Stimulated activated CD8-positive, alpha-beta memory T cell treated with anti-CD3 and anti-CD28 coated beads, Interleukin-2, amount 100 ng/mL, for 48 hours (primary cell): ENCODE measurements around the gene POU2F2.
"Not testable (repeated sequence)": the region's sequence is repeated elsewhere in the genome, so short reads cannot be mapped to it uniquely, and the experiment has no call there.

Source experiments
- DNase-seq, 2 donors: peaks; one replicate each; pipeline ENCODE4 v3.0.0-alpha.2; 2020; ENCODE audit warnings: low read depth in 2 of 2

POU2F2 gene

GRCh38 chr19:42100241-42100640, 32.0 kb downstream of the POU2F2 start:
- not testable (repeated sequence) for DNase-seq

GRCh38 chr19:42099336-42099925, 32.8 kb downstream of the POU2F2 start:
- no peak for DNase-seq

- DNase-seq = no peak
These were observed 33.5 kb downstream of the POU2F2 start for GRCh38 chr19:42098781-42099180.

- no peak for DNase-seq
These were observed 34.8 kb downstream of the POU2F2 start for GRCh38 chr19:42097461-42097860.

DNA sequence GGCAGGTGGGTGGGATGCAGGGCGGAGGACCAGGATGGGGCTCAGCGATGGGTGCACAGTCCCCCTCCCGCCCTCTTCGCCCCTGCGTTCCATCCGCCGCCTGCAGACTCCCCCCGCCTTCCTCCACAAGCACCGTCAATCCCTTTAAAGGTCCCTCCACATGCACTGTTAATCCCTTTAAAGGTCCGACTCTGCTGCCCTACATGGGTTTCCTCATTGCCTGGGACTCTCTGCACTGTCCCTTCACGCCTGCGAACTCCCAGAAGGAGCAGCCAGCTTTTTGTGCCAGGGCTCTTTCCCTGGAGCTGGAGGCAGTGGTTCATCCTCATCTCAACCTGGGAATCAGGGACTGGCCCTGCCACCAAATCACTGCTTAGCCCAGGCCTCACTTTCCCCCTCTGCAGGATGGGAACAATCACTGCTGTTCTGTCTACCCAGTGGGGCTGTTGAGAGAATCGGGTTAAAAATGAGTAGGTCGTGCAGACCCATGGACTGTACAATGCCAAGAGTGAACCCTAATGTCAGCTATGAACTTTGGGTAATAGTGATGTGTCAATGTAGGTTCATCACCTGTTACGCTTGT, 35.9 kb downstream of the POU2F2 start:
- DNase-seq = no peak

GRCh38 chr19:42095814-42096230, 36.4 kb downstream of the POU2F2 start:
- no peak for DNase-seq

DNA sequence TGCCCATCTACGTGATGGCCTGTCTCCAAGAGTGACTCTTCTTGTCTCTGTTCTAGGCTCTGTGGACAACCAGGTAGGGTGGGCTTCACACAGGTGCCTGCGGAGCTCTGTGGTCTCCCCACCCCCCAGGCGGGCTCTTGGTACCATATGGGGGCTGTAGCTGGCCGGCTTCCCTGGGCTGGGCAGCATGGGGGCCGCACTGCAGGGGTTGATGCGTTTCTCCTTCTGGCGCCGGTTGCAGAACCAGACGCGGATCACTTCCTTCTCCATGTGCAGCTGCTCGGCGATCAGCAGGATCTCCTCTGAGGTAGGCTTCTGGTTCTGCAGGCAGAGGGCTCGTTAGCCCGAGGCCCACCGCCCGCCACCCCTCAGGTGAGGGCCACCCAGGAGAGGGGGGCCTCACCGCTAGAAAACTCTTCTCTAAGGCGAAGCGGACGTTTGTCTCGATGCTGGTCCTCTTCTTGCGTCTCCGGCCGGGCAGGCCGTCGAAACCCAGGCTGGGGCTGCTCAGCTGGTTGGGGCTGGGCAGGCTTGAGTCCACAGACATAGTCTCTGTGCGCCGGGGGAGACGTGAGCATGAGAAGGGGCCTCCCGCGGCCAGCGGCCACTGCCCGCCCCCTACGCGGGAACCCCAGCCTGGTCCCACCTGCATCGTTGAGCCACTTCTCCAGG, 37.0 kb downstream of the POU2F2 start:
- DNase-seq = no peak

GRCh38 chr19:42093926-42094325, 38.3 kb downstream of the POU2F2 start:
- DNase-seq = no peak

DNA sequence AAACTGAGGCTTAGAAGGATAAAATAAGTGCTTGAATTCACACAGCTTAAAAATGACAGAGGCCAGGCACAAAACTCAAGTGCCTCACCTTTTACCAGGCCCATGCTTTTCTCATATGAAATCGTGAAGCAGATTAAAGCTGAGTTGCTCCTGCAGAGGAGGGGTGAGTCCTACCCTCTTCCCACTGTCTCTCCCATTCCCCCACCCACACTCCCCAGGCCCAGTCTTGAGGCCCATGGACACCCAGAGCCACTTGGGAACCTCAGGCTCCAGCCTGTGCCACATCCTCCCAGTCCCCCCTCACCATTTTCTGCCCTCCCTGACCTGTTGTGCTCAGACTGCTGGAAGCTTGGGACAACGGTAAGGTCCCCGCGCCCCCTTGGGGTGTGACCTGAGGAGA, 38.7 kb downstream of the POU2F2 start:
- no peak for DNase-seq

- DNase-seq = peak in 1 of 2 donors; percentile 26
These were observed 39.9 kb downstream of the POU2F2 start for GRCh38 chr19:42092350-42092749.

GRCh38 chr19:42091742-42092141, 40.5 kb downstream of the POU2F2 start:
- no peak for DNase-seq

- DNase-seq = no peak
These were observed 40.9 kb downstream of the POU2F2 start for GRCh38 chr19:42091300-42091699.

DNA sequence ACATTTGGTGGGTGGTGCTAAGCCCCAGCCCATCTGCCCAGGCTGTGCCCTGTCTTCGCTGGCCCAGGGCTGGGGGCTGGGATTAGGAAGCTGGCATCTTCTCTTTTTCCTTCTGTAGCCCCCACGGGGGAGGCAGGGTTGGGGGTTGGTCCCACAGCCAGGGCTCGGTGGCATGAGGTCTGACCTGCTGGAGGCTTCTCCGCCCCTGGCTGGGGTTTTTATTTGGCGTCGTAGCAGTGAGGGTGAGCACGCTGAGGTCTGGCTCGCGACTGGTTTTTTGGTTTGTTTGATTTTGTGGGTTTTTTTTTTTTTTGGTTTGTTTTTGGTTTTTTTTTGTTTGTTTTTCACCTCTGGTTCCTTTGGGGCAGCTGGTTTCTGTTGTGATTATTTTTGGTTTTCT, 41.6 kb downstream of the POU2F2 start:
- no peak for DNase-seq

DNA sequence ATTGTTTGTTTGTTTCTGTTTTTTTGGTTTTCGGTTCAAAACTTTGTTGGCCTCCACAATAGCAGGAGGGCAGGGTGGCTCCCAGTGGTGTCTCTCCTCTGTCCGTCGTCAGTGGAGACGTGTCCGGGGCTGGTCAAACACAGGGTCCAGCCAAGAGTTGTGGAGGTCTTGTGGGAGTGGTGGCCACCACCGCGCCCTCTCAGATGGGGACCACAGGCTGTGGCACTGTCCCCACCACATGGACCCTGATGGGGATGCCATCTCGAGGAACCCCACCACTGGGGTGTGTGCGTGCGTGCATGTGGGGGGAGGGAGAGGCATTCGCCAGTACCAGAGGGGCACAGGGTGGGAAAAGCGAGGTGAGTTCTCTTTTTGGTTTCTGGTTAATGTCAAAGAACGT, 42.5 kb downstream of the POU2F2 start:
- DNase-seq = no peak

GRCh38 chr19:42089191-42089750, 43.0 kb downstream of the POU2F2 start:
- no peak for DNase-seq

DNA sequence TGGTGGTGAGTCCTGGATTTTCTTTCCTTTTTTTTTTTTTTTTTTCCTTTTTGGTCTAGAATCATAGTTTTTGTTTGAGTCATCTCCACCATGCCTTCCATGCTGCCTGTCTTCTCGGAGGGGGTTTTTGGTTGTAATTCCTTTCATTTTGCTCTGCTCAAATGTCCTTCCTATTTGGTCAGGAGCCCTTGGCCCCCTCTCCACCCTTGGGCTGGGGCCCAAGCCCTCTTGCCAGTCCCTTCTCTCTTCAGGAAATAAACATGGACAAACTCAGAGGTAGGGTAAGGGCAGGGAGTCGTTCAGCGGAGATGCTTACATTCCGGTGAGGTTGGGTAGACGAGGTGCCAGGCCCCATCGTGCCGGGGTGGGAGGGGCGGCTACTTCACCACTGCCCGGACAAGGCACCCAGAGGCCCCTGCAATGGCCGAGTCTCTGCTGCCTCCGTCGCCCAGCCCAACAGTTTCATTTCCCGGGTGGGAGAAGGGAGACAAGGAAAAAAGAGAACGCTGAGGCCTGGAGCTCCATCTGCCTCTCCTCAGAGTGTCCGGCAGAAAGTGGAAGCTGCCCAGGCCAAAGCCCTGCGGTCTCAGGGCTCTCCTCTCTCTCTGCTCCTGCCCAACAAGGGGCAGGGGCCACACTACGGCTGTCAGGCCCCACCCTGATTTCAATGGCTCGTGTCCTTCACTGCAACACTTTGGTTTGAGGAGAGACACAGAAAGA, 43.6 kb downstream of the POU2F2 start:
- no peak for DNase-seq

DNA sequence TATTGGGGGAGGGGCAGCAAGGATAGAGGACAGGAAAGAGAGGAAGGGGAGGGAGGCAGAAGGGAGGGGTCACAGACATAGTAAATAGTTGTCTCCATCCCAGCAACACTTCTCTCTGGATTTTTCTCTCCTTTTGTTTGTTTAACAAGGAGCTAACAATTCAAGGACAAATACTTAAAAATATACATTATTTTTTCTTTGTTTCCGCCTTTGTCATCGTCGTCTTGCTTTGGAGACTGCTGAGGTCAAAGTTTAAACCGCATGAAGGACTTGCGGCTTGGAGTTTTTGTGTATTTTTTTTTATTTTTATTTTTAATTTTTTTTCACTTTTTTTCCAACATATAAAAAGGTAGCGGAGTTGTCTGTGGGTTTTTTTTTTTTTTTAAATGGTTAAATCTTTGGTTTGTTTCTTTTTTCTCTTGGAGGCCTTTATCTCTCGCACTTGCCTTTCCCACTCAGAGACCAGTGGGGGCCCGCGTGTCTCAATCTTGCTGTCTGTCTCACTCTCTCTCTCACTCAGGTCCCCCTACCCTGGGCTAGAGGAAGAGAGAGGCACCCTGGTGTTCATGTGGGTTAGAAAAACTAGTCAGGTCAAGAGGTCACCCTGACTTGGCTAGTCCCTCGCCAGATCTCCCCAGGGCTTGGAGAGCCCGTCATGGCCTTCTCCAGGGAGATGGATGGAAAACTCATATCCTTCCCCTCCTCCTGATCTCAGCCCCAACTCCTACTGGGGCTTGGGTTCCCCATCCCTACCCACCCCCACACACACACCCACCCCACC, 45.3 kb downstream of the POU2F2 start:
- no peak for DNase-seq

GRCh38 chr19:42086188-42086736, 46.0 kb downstream of the POU2F2 start:
- DNase-seq = no peak

- no peak for DNase-seq
These were observed 48.7 kb downstream of the POU2F2 start for GRCh38 chr19:42083537-42083936.

DNA sequence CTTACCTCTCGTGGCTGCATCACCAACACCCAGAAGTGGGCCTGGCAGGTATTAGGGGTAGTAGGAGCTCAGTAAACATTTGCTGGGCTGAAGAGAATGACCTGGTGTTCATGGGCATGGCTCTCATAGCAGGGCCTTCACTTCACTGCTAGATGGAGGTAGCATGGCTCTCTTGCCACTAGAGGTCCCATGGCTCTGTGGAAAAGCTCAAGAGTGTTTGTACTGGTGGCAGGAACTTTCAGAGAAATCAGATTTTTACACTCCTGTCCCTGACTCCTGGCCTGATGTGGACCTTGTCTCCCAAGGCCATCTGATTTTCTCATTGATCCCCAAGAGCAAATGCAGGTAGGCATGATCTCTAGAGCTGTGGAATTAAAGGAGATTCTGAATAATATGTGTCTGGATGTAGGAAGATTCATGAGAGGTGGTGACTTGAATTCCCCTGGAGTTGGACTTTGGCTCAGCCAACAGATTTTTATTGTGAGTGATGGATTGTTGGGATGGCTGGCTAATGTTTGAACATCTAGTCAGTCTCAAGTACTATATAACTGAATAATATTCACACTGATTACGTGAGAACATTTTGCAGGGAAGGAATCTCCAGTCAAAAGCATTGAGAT, 50.6 kb downstream of the POU2F2 start:
- no peak for DNase-seq
